SK-N-MC (cell line): Measurements from ENCODE around the gene SP2.

Experiments
- DNase-seq: peaks from one replicate; pipeline ENCODE4 v3.0.0-alpha.2; 2011; ENCODE audit warnings: low read depth, low spot score
- H3K27ac ChIP-seq: fragments of 200-600 bp; sonication (generic); 2 replicates; pipeline ENCODE4 v1.5.1; 2016; ENCODE audit warnings: mixed run types
- H3K36me3 ChIP-seq: fragments of 200-600 bp; sonication (generic); 2 replicates; pipeline ENCODE4 v1.6.1; 2017; ENCODE audit warnings: antibody characterized with exemption, low read length, mixed read lengths; ENCODE audit not compliant: insufficient read depth
- H3K4me3 ChIP-seq: fragments of 200-600 bp; sonication (generic); 2 replicates; pipeline ENCODE4 v1.5.1; 2016
- H3K9ac ChIP-seq: fragments of 200-600 bp; sonication (generic); 2 replicates; pipeline ENCODE4 v1.8.0; 2017; ENCODE audit warnings: mixed run types, mixed read lengths; ENCODE audit not compliant: insufficient read length
- H3K9me3 ChIP-seq: fragments of 200-600 bp; sonication (generic); 2 replicates; pipeline ENCODE4 v1.6.1; 2017; ENCODE audit warnings: low read depth, mild to moderate bottlenecking, antibody characterized with exemption, low read length, moderate library complexity, mixed read lengths
- EZH2 ChIP-seq: fragments of 200-600 bp; sonication (generic); IDR thresholded peaks from one replicate; pipeline ENCODE4 v1.6.1; 2017; ENCODE audit warnings: antibody characterized with exemption
- FOXP2 ChIP-seq: optimal IDR thresholded peaks from 2 replicates; pipeline ENCODE3; 2011; ENCODE audit warnings: mild to moderate bottlenecking, moderate library complexity; ENCODE audit not compliant: insufficient read depth; ENCODE audit errors: extremely low read length, control extremely low read depth
- POLR2AphosphoS5 ChIP-seq: IDR thresholded peaks from 2 replicates; pipeline ENCODE4 v1.6.1; 2012; ENCODE audit warnings: mild to moderate bottlenecking, low read depth, low read length, borderline replicate concordance

Gene SP2

GRCh38 chr17:47975189-47975822 is 79.3 kb downstream of the SP2 start:
- Histone ChIP-seq H3K4me3 (no peak overlapping the region), H3K9ac (no peak overlapping the region), H3K36me3 (peaks cover 34% of the 10 kb centered on the region), H3K9me3 (no peaks in the 10 kb centered on the region), H3K27ac (no peak overlapping the region)
- TF ChIP-seq FOXP2, result no peak
- no peak for TF ChIP-seq POLR2AphosphoS5
- TF ChIP-seq EZH2, result no peak
- DNase-seq, result no peak

- no peak overlapping the region for H3K4me3 ChIP-seq
- TF ChIP-seq FOXP2 (no peak), POLR2AphosphoS5 (no peak)
- no peaks in the 10 kb centered on the region for H3K9me3 ChIP-seq
- H3K36me3 ChIP-seq, result peaks cover 38% of the 10 kb centered on the region
- H3K27ac ChIP-seq, result no peak overlapping the region
- no peak overlapping the region for H3K9ac ChIP-seq
- DNase-seq, result no peak
Observed at GRCh38 chr17:47975823-47976205, 79.8 kb downstream of the SP2 start.

DNA sequence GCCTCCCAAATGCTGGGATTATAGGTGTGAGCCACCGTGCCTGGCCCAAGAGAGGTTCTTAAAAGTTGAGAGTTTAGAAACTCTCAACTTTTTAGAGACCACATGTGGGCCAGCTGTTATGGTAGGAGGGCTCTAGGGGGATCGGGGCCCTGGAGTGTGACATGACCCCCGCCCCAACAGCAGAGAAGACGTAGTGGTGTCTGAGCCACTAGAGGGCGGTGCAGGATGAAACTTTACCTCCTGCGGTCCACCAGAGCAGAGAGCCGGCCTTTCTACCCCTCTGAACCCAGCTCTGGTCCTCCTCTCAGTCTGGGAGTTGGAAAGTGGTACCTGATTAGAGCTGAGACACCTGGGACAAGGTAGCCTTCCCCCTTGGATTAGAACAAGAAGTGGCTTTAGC is 82.3 kb downstream of the SP2 start:
- Histone ChIP-seq H3K9me3 (no peaks in the 10 kb centered on the region), H3K36me3 (peaks cover 48% of the 10 kb centered on the region), H3K27ac (no peak overlapping the region), H3K4me3 (no peak overlapping the region), H3K9ac (no peak overlapping the region)
- no peak for DNase-seq
- no peak for TF ChIP-seq FOXP2
- TF ChIP-seq POLR2AphosphoS5, result no peak
